Hepatic stellate cell (primary cell): ENCODE data around the gene GGT7.
"Not testable (repeated sequence)": the region's sequence is repeated elsewhere in the genome, so short reads cannot be mapped to it uniquely, and the experiment has no call there.

Source experiments
- DNase-seq: peaks from one replicate; pipeline ENCODE4 v3.0.0; 2011; ENCODE audit warnings: low spot score

GGT7 gene

GRCh38 chr20:34872622-34873224 lies at the start of gene GGT7:
Gene GGT7, minus strand, starts transcription at chr20:34872856. Its CDS starts 41 bp downstream, at chr20:34872815.
- peak; percentile 85 for DNase-seq

GRCh38 chr20:34921436-34921835 lies 48.8 kb upstream of the GGT7 start:
- DNase-seq: no peak

- DNase-seq: no peak
These were observed 47.4 kb upstream of the GGT7 start for GRCh38 chr20:34920055-34920454.

GRCh38 chr20:34916774-34917354 lies 44.2 kb upstream of the GGT7 start:
- DNase-seq: no peak

GRCh38 chr20:34915749-34916455 lies 43.2 kb upstream of the GGT7 start:
- DNase-seq: no peak

- no peak for DNase-seq
These were observed 42.5 kb upstream of the GGT7 start for GRCh38 chr20:34915131-34915530.

GRCh38 chr20:34907616-34908469 lies 35.2 kb upstream of the GGT7 start:
- peak; percentile 89 for DNase-seq

- no peak for DNase-seq
These were observed 31.6 kb upstream of the GGT7 start for GRCh38 chr20:34904202-34904621.

GRCh38 chr20:34898731-34899130 lies 26.1 kb upstream of the GGT7 start:
- DNase-seq: not testable (repeated sequence)

- DNase-seq: not testable (repeated sequence)
These were observed 25.5 kb upstream of the GGT7 start for GRCh38 chr20:34898129-34898528.

GRCh38 chr20:34896086-34896621 lies 23.5 kb upstream of the GGT7 start:
- no peak for DNase-seq

GRCh38 chr20:34895465-34895864 lies 22.8 kb upstream of the GGT7 start:
- DNase-seq: no peak

GRCh38 chr20:34894723-34895122 lies 22.1 kb upstream of the GGT7 start:
- DNase-seq: no peak

- no peak for DNase-seq
These were observed 20.0 kb upstream of the GGT7 start for GRCh38 chr20:34892671-34893070.

GRCh38 chr20:34891166-34892062 lies 18.8 kb upstream of the GGT7 start:
- DNase-seq: peak; percentile 41

- no peak for DNase-seq
These were observed 15.8 kb upstream of the GGT7 start for GRCh38 chr20:34888468-34888867.

- no peak for DNase-seq
These were observed 14.4 kb upstream of the GGT7 start for GRCh38 chr20:34887023-34887422.

GRCh38 chr20:34886122-34886521 lies 13.5 kb upstream of the GGT7 start:
- no peak for DNase-seq

- no peak for DNase-seq
These were observed 11.6 kb upstream of the GGT7 start for GRCh38 chr20:34884260-34884659.

- no peak for DNase-seq
These were observed 11.2 kb upstream of the GGT7 start for GRCh38 chr20:34883809-34884208.

GRCh38 chr20:34883087-34883688 lies 10.5 kb upstream of the GGT7 start:
- DNase-seq: no peak
